HFFc6 (cell line): ENCODE data around the gene SYDE1. TPM values are rescaled to one million over a fixed set of nuclear protein-coding genes. Genes with fewer than 3 reads are reported as not detected.

ENCODE experiments used
- DNase-seq: peaks from one replicate; pipeline ENCODE4 v3.0.0-alpha.2; 2018
- H3K27ac Mint-ChIP-seq: 2 replicates; pipeline ENCODE4 v1.8.0; 2020; ENCODE audit warnings: mild to moderate bottlenecking, mixed read lengths
- H3K27me3 Mint-ChIP-seq: 2 replicates; pipeline ENCODE4 v1.8.0; 2021; ENCODE audit warnings: mild to moderate bottlenecking, moderate library complexity, mixed read lengths; ENCODE audit not compliant: insufficient read depth
- H3K36me3 Mint-ChIP-seq: 2 replicates; pipeline ENCODE4 v1.8.0; 2021; ENCODE audit warnings: low read depth, mixed read lengths
- H3K4me1 Mint-ChIP-seq: 2 replicates; pipeline ENCODE4 v1.8.0; 2020; ENCODE audit warnings: low read depth, mixed read lengths
- H3K4me3 Mint-ChIP-seq: 2 replicates; pipeline ENCODE4 v1.8.0; 2020; ENCODE audit warnings: mild to moderate bottlenecking, moderate library complexity, mixed read lengths
- H3K9me3 Mint-ChIP-seq: 2 replicates; pipeline ENCODE4 v1.8.0; 2020; ENCODE audit warnings: mild to moderate bottlenecking, mixed read lengths
- CTCF ChIP-seq: fragments of 200-600 bp; sonication (generic); IDR thresholded peaks from 2 replicates; pipeline ENCODE4 v1.5.0; 2021; ENCODE audit warnings: antibody characterized with exemption, mild to moderate bottlenecking
- total RNA-seq, 6 experiments: library from RNA; stranded (reverse); fragmentation: NEBNext Ultra II Directional; extraction: Animal tissue kit (Norgen Biotek cat#: 25700); gene quantifications; 2 replicates in 1 of 6; 3 replicates in 5 of 6; pipeline ENCODE4 v1.2.3, GENCODE V29; 2021

Gene SYDE1
- total RNA-seq, 6 experiments from 2014 or later = 88.6 to 96.1 (median 92.0) TPM

GRCh38 chr19:15104411-15104810 lies 2.8 kb upstream of the SYDE1 start:
- DNase-seq = no peak
- H3K4me1 Mint-ChIP-seq = peaks cover 17% of the 10 kb centered on the region
- H3K36me3 Mint-ChIP-seq = peaks cover 6% of the 10 kb centered on the region
- H3K4me3 Mint-ChIP-seq = no peak overlapping the region
- H3K27me3 Mint-ChIP-seq = peaks cover 6% of the 10 kb centered on the region
- TF ChIP-seq CTCF = no peak
- H3K9me3 Mint-ChIP-seq = peaks cover 18% of the 10 kb centered on the region
- H3K27ac Mint-ChIP-seq = no peak overlapping the region

GRCh38 chr19:15105044-15105443 lies 2.2 kb upstream of the SYDE1 start:
- no peak for DNase-seq
- Mint-ChIP-seq H3K36me3 (peaks cover 6% of the 10 kb centered on the region), H3K9me3 (peaks cover 18% of the 10 kb centered on the region), H3K4me1 (peaks cover 17% of the 10 kb centered on the region), H3K27me3 (peaks cover 6% of the 10 kb centered on the region), H3K27ac (no peak overlapping the region), H3K4me3 (no peak overlapping the region)
- TF ChIP-seq CTCF = no peak

GRCh38 chr19:15108145-15108844 lies 1.1 kb downstream of the SYDE1 start:
- H3K27ac Mint-ChIP-seq = peak overlapping the region; percentile 85
- peaks cover 5% of the 10 kb centered on the region for H3K27me3 Mint-ChIP-seq
- H3K4me1 Mint-ChIP-seq = peaks cover 17% of the 10 kb centered on the region
- no peak for TF ChIP-seq CTCF
- H3K4me3 Mint-ChIP-seq = peak overlapping the region; percentile 94
- H3K36me3 Mint-ChIP-seq = peaks cover 24% of the 10 kb centered on the region
- no peak for DNase-seq
- H3K9me3 Mint-ChIP-seq = peaks cover 17% of the 10 kb centered on the region

- peaks cover 22% of the 10 kb centered on the region for H3K36me3 Mint-ChIP-seq
- no peak for TF ChIP-seq CTCF
- H3K4me3 Mint-ChIP-seq = peak overlapping the region; percentile 94
- peak overlapping the region; percentile 85; the same call in 1 of the 2 replicates for H3K27ac Mint-ChIP-seq
- H3K9me3 Mint-ChIP-seq = peaks cover 9% of the 10 kb centered on the region
- peaks cover 21% of the 10 kb centered on the region for H3K4me1 Mint-ChIP-seq
- no peak for DNase-seq
- H3K27me3 Mint-ChIP-seq = peaks cover 5% of the 10 kb centered on the region
Measured at GRCh38 chr19:15108845-15109767, 1.9 kb downstream of the SYDE1 start.

GRCh38 chr19:15109768-15110417 lies 2.7 kb downstream of the SYDE1 start:
- no peak for TF ChIP-seq CTCF
- Mint-ChIP-seq H3K27me3 (peaks cover 5% of the 10 kb centered on the region), H3K4me3 (no peak overlapping the region), H3K36me3 (peaks cover 24% of the 10 kb centered on the region), H3K9me3 (0 out of 2 replicates have a peak, but pooled peaks cover 2% of the 10 kb centered on the region), H3K27ac (no peak overlapping the region), H3K4me1 (peaks cover 28% of the 10 kb centered on the region)
- no peak for DNase-seq
